ENCODE data around the gene MRFAP1. TPM values are rescaled to one million over a fixed set of nuclear protein-coding genes. Genes with fewer than 3 reads are reported as not detected.

The MRFAP1 gene
- total and polyA plus RNA-seq, 2 donors (not counting 1 experiment from before 2014, with no cell fraction given): 99.1 to 261 TPM

- H2AFZ ChIP-seq (ENCODE audit: low read length): no peak overlapping the region
- no peak overlapping the region for H3K27ac ChIP-seq (ENCODE audit: insufficient read depth, low read length)
- TF ChIP-seq CTCF (conservative IDR thresholded peaks at IDR 0.05 in 1 of 2, IDR thresholded peaks at IDR 0.05 in 1 of 2; ENCODE audit: low read depth in 1 of 2, low read length in 2 of 2): no peak
- TF ChIP-seq EZH2 (IDR thresholded peaks at IDR 0.05; ENCODE audit: low read length, missing control alignments): no peak
- H3K4me1 ChIP-seq (ENCODE audit: control insufficient read depth, extremely low read depth, insufficient read depth, low read length): no peaks in the 10 kb centered on the region
- H3K27me3 ChIP-seq (ENCODE audit: control insufficient read depth, insufficient read depth, low read length): no peaks in the 10 kb centered on the region
- no peaks in the 10 kb centered on the region for H3K79me2 ChIP-seq (ENCODE audit: control insufficient read depth, insufficient read depth, low read length)
- H3K36me3 ChIP-seq (ENCODE audit: control insufficient read depth, insufficient read depth, low read length): no peaks in the 10 kb centered on the region
- no peak overlapping the region for H3K9ac ChIP-seq (ENCODE audit: insufficient read depth, low read length)
- no peaks in the 10 kb centered on the region for H4K20me1 ChIP-seq (ENCODE audit: control insufficient read depth, extremely low read depth, insufficient read depth, low read length)
- no peak overlapping the region for H3K4me3 ChIP-seq (replicated peaks in 1 of 4; ENCODE audit: control extremely low read depth in 1 of 4, insufficient read depth in 1 of 4, low read depth in 3 of 4, low read length in 4 of 4)
- H3K4me2 ChIP-seq (ENCODE audit: extremely low read depth, insufficient read depth, low read length): no peak overlapping the region
- DNase-seq (ENCODE audit: low read depth in 2 of 2): no peak
- H3K9me3 ChIP-seq (ENCODE audit: control insufficient read depth, insufficient read depth, low read depth, low read length): no peaks in the 10 kb centered on the region
Measured at GRCh38 chr4:6632125-6632524, 8.4 kb upstream of the MRFAP1 start.

GRCh38 chr4:6633091-6633906, 7.2 kb upstream of the MRFAP1 start:
- peak in 1 of 2 donors; percentile 32 for DNase-seq (ENCODE audit: low read depth in 2 of 2)
- H3K4me2 ChIP-seq (ENCODE audit: extremely low read depth, insufficient read depth, low read length): no peak overlapping the region
- no peaks in the 10 kb centered on the region for H3K27me3 ChIP-seq (ENCODE audit: control insufficient read depth, insufficient read depth, low read length)
- H2AFZ ChIP-seq (ENCODE audit: low read length): no peak overlapping the region
- H3K27ac ChIP-seq (ENCODE audit: insufficient read depth, low read length): no peak overlapping the region
- H3K36me3 ChIP-seq (ENCODE audit: control insufficient read depth, insufficient read depth, low read length): no peaks in the 10 kb centered on the region
- H3K4me1 ChIP-seq (ENCODE audit: control insufficient read depth, extremely low read depth, insufficient read depth, low read length): no peaks in the 10 kb centered on the region
- H3K9me3 ChIP-seq (ENCODE audit: control insufficient read depth, insufficient read depth, low read depth, low read length): no peaks in the 10 kb centered on the region
- no peak overlapping the region for H3K4me3 ChIP-seq (replicated peaks in 1 of 4; ENCODE audit: control extremely low read depth in 1 of 4, insufficient read depth in 1 of 4, low read depth in 3 of 4, low read length in 4 of 4)
- H3K9ac ChIP-seq (ENCODE audit: insufficient read depth, low read length): no peak overlapping the region
- TF ChIP-seq EZH2 (IDR thresholded peaks at IDR 0.05; ENCODE audit: low read length, missing control alignments): no peak
- TF ChIP-seq CTCF (conservative IDR thresholded peaks at IDR 0.05 in 1 of 2, IDR thresholded peaks at IDR 0.05 in 1 of 2; ENCODE audit: low read depth in 1 of 2, low read length in 2 of 2): no peak
- no peaks in the 10 kb centered on the region for H3K79me2 ChIP-seq (ENCODE audit: control insufficient read depth, insufficient read depth, low read length)
- H4K20me1 ChIP-seq (ENCODE audit: control insufficient read depth, extremely low read depth, insufficient read depth, low read length): no peaks in the 10 kb centered on the region

GRCh38 chr4:6634746-6635145, 5.7 kb upstream of the MRFAP1 start:
- Histone ChIP-seq H3K79me2 (ENCODE audit: control insufficient read depth, insufficient read depth, low read length) (no peaks in the 10 kb centered on the region), H2AFZ (ENCODE audit: low read length) (no peak overlapping the region), H3K4me1 (ENCODE audit: control insufficient read depth, extremely low read depth, insufficient read depth, low read length) (no peaks in the 10 kb centered on the region), H3K27me3 (ENCODE audit: control insufficient read depth, insufficient read depth, low read length) (no peaks in the 10 kb centered on the region), H3K27ac (ENCODE audit: insufficient read depth, low read length) (no peak overlapping the region), H3K36me3 (ENCODE audit: control insufficient read depth, insufficient read depth, low read length) (no peaks in the 10 kb centered on the region), H3K4me3 (replicated peaks in 1 of 4; ENCODE audit: control extremely low read depth in 1 of 4, insufficient read depth in 1 of 4, low read depth in 3 of 4, low read length in 4 of 4) (no peak overlapping the region), H4K20me1 (ENCODE audit: control insufficient read depth, extremely low read depth, insufficient read depth, low read length) (no peaks in the 10 kb centered on the region), H3K9ac (ENCODE audit: insufficient read depth, low read length) (no peak overlapping the region), H3K9me3 (ENCODE audit: control insufficient read depth, insufficient read depth, low read depth, low read length) (no peaks in the 10 kb centered on the region), H3K4me2 (ENCODE audit: extremely low read depth, insufficient read depth, low read length) (no peak overlapping the region)
- TF ChIP-seq EZH2 (IDR thresholded peaks at IDR 0.05; ENCODE audit: low read length, missing control alignments): no peak
- TF ChIP-seq CTCF (conservative IDR thresholded peaks at IDR 0.05 in 1 of 2, IDR thresholded peaks at IDR 0.05 in 1 of 2; ENCODE audit: low read depth in 1 of 2, low read length in 2 of 2): no peak
- no peak for DNase-seq (ENCODE audit: low read depth in 2 of 2)
